Tibial nerve (tissue), 4 donors: ENCODE measurements around the gene KLF11.

Experiments used
- CTCF ChIP-seq, 5 experiments: fragments of 200-600 bp in 3 of 5; fragments of 450-650 bp in 2 of 5; sonication (generic) in 3 of 5; IDR thresholded peaks; one replicate each; pipeline ENCODE4 v1.5.1; 2016 to 2019; ENCODE audit warnings: antibody characterized with exemption in 5 of 5, mild to moderate bottlenecking in 3 of 5, moderate library complexity in 2 of 5
- EP300 ChIP-seq, 2 donors: sonication (generic); formaldehyde crosslinking; IDR thresholded peaks; one replicate each; pipeline ENCODE4 v1.6.1; 2017; ENCODE audit warnings: antibody characterized with exemption in 2 of 2, mild to moderate bottlenecking in 1 of 2
- POLR2A ChIP-seq, 2 donors: fragments of 450-650 bp; IDR thresholded peaks; one replicate each; pipeline ENCODE4 v1.6.1; 2017; ENCODE audit warnings: antibody characterized with exemption in 2 of 2, mild to moderate bottlenecking in 2 of 2, moderate library complexity in 2 of 2

DNA sequence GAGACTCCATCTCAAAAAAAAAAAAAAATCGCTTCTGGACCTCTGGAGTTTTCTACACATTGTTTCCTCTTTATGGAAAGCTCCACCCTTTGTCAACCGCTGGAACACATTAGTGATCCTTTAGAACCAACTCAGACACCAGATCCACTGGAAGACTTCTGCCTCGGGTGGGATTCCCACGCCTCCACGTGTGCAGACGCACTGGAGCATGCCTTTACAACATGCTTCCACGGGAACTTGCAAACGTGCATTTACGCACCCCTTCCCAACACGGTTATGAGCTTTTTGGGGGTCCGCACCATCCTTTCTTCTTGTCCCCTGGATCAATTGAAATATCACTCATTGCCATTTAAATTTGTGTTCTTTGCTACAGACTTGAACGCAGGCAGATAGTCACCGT, 31.8 kb downstream of the KLF11 start:
- no peak for TF ChIP-seq EP300 (IDR thresholded peaks at IDR 0.05)
- no peak for TF ChIP-seq CTCF (IDR thresholded peaks at IDR 0.05)
- no peak for TF ChIP-seq POLR2A (IDR thresholded peaks at IDR 0.05)
